Adrenal gland (tissue), 5 donors: ENCODE measurements around the gene HCRTR2.

Experiments used
- CTCF ChIP-seq, 6 experiments: fragments of 450-650 bp in 4 of 6; fragments of 200-600 bp in 2 of 6; sonication (generic) in 1 of 6; IDR thresholded peaks; 1 replicate in 5 of 6; 2 replicates in 1 of 6; pipeline versions ENCODE4 v1.5.1 to v1.8.0; 2016 to 2021; ENCODE audit warnings: antibody characterized with exemption in 6 of 6, mild to moderate bottlenecking in 2 of 6, moderate library complexity in 1 of 6
- POLR2A ChIP-seq, 2 donors: fragments of 450-650 bp; IDR thresholded peaks; one replicate each; pipeline ENCODE4 v1.6.1; 2017; ENCODE audit warnings: antibody characterized with exemption in 2 of 2, mild to moderate bottlenecking in 2 of 2, moderate library complexity in 1 of 2
- donor health status: DM: no; HTN: no; CAD: no.

GRCh38 chr6:55180258-55180657 lies 5.9 kb downstream of the HCRTR2 start:
- TF ChIP-seq CTCF (IDR thresholded peaks at IDR 0.05) (no peak), POLR2A (IDR thresholded peaks at IDR 0.05) (no peak)
